Left lung (tissue), 10 donors: ENCODE measurements around the gene TMEM123. TPM values are rescaled to one million over a fixed set of nuclear protein-coding genes. Genes with fewer than 3 reads are reported as not detected.
A peak's percentile ranks its signal among the peaks of the same experiment; 100 is the strongest.

Experiments
- ATAC-seq: fragments of 200-7000 bp; cut with Tn5 transposase; one replicate; pipeline ENCODE4 v1.9.1; 2020; ENCODE audit warnings: moderate library complexity
- DNase-seq, 4 donors: peaks; one replicate each; pipeline ENCODE4 v3.0.0-alpha.2; 2013 to 2020
- H3K27ac ChIP-seq, 2 donors: fragments of 200-600 bp; sonication (generic) in 1 of 2; one replicate each; pipeline versions ENCODE4 v1.5.0 to v1.8.0; 2020 to 2021
- H3K27me3 ChIP-seq, 2 donors: fragments of 200-600 bp; sonication (generic) in 1 of 2; one replicate each; pipeline versions ENCODE4 v1.5.0 to v1.8.0; 2020 to 2021
- H3K36me3 ChIP-seq, 2 donors: fragments of 200-600 bp; sonication (generic) in 1 of 2; one replicate each; pipeline versions ENCODE4 v1.5.0 to v1.8.0; 2020 to 2021
- H3K4me1 ChIP-seq, 2 donors: fragments of 200-600 bp; one replicate each; pipeline ENCODE4 v1.8.0; 2021
- H3K4me3 ChIP-seq, 2 donors: fragments of 200-600 bp; sonication (generic) in 1 of 2; one replicate each; pipeline versions ENCODE4 v1.5.0 to v1.8.0; 2020 to 2021; ENCODE audit warnings: mild to moderate bottlenecking in 1 of 2
- H3K9me3 ChIP-seq, 2 donors: fragments of 200-600 bp; sonication (generic) in 1 of 2; one replicate each; pipeline versions ENCODE4 v1.5.0 to v1.8.0; 2020 to 2021
- intact Hi-C, 2 donors: fragments of 100-400 bp; cut with DNase I; formaldehyde crosslinking; loops; one replicate each; pipeline versions ENCODE4 v1.11.2 to v1.14.2; 2022
- polyA plus RNA-seq, 6 donors: library from polyadenylated mRNA; unstranded; fragments of 120-200 nt; gene quantifications; one replicate each; pipeline ENCODE4 v1.2.1, GENCODE V29; 2013; ENCODE audit not compliant: insufficient read length in 6 of 6
- total RNA-seq, 2 donors: library from RNA; stranded (reverse); fragmentation: NEBNext Ultra II Directional; extraction: Animal tissue kit (Norgen Biotek cat#: 25700); gene quantifications; one replicate each; pipeline ENCODE4 v1.2.1, GENCODE V29; 2021
- TF ChIP-seq, protein P1 (sequence below), 2 donors: fragments of 200-600 bp; sonication (generic) in 1 of 2; IDR thresholded peaks; one replicate each; pipeline versions ENCODE4 v1.5.0 to v1.8.0; 2021; ENCODE audit warnings: antibody characterized with exemption in 2 of 2
- donor health status: DM: no; HTN: yes; CAD: no.
- donor health status: DM: no; HTN: no; CAD: no.

Gene TMEM123
- total and polyA plus RNA-seq, 8 donors, result 127 to 351 (median 260) TPM

DNA sequence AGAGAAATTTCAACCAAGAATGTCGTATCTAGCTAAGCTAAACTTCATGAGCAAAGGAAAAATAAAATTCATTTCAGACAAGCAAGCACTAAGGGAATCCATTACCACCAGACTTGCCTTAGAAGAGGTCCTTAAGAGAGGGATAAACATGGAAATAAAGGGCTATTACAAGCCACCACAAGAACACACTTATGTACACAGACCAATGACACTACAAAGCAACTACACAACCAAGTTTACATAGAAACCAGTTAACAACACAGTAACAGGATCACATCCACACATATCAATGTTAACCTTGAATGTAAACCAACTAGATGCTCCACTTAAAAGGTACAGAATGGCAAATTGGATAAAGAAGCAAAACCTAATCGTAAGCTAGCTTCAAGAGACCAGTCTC is 38.0 kb downstream of the TMEM123 start:
- H3K9me3 ChIP-seq, result peaks cover 0 to 4% of the 10 kb centered on the region in 2 donors
- intact Hi-C loops, result no loop called here
- no peak overlapping the region for H3K4me3 ChIP-seq
- TF ChIP-seq, protein P1, sequence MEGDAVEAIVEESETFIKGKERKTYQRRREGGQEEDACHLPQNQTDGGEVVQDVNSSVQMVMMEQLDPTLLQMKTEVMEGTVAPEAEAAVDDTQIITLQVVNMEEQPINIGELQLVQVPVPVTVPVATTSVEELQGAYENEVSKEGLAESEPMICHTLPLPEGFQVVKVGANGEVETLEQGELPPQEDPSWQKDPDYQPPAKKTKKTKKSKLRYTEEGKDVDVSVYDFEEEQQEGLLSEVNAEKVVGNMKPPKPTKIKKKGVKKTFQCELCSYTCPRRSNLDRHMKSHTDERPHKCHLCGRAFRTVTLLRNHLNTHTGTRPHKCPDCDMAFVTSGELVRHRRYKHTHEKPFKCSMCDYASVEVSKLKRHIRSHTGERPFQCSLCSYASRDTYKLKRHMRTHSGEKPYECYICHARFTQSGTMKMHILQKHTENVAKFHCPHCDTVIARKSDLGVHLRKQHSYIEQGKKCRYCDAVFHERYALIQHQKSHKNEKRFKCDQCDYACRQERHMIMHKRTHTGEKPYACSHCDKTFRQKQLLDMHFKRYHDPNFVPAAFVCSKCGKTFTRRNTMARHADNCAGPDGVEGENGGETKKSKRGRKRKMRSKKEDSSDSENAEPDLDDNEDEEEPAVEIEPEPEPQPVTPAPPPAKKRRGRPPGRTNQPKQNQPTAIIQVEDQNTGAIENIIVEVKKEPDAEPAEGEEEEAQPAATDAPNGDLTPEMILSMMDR (IDR thresholded peaks at IDR 0.05), result no peak
- DNase-seq (no peak), ATAC-seq (peak; percentile 89)
- no peaks in the 10 kb centered on the region for H3K4me1 ChIP-seq
- no peaks in the 10 kb centered on the region for H3K27me3 ChIP-seq
- H3K36me3 ChIP-seq, result no peaks in the 10 kb centered on the region
- H3K27ac ChIP-seq, result no peak overlapping the region

DNA sequence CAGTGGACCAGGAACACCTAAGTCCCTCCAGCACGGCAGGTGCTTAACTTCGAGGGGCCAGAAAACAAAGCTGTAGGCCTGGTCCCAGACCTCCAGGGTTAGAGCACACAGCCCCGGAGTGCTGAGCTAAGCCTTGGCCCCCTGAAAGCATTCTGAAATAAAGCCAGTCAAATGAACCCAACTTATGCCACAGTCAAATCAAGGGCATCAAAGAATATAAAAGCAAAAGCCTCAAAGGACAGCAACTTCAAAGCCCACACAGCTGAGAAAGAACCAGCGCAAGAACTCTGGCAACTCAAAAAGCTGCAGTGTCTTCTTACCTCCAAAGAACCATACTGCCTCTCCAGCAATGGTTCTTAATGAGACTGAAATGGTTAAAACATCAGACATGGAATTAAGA is 39.1 kb downstream of the TMEM123 start:
- H3K4me1 ChIP-seq, result no peaks in the 10 kb centered on the region
- no peaks in the 10 kb centered on the region for H3K27me3 ChIP-seq
- H3K36me3 ChIP-seq, result no peaks in the 10 kb centered on the region
- H3K9me3 ChIP-seq, result peaks cover 0 to 2% of the 10 kb centered on the region in 2 donors
- H3K27ac ChIP-seq, result no peak overlapping the region
- DNase-seq (no peak), ATAC-seq (no peak)
- TF ChIP-seq, protein P1 (IDR thresholded peaks at IDR 0.05), result no peak
- H3K4me3 ChIP-seq, result no peak overlapping the region
- intact Hi-C loops, result no loop called here

DNA sequence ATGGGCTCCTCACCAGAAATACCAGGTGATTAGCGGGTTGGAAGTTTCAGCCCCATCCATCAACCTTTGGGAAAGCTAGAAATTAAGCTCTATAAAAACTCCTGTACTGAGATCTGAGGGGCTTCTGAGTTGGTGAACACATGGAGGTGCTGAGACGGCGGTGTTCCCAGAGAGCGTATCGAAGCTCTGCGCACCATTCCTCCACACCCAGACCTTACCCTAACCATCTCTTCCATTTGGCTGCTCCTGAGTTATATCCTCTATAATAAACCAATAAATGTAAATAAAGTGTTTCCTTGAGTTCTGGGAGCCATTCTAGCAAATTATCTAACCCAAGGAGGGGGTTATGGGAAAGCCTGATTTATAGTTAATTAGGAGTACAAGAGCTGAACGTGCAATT is 41.4 kb downstream of the TMEM123 start:
- H3K9me3 ChIP-seq, result no peaks in the 10 kb centered on the region
- H3K27ac ChIP-seq, result no peak overlapping the region
- H3K4me1 ChIP-seq, result peaks cover 0 to 7% of the 10 kb centered on the region in 2 donors
- no peak for ATAC-seq
- no peaks in the 10 kb centered on the region for H3K36me3 ChIP-seq
- no peak for DNase-seq
- H3K4me3 ChIP-seq, result no peak overlapping the region
- intact Hi-C loops, result no loop called here
- no peaks in the 10 kb centered on the region for H3K27me3 ChIP-seq
- TF ChIP-seq, protein P1 (IDR thresholded peaks at IDR 0.05), result no peak

DNA sequence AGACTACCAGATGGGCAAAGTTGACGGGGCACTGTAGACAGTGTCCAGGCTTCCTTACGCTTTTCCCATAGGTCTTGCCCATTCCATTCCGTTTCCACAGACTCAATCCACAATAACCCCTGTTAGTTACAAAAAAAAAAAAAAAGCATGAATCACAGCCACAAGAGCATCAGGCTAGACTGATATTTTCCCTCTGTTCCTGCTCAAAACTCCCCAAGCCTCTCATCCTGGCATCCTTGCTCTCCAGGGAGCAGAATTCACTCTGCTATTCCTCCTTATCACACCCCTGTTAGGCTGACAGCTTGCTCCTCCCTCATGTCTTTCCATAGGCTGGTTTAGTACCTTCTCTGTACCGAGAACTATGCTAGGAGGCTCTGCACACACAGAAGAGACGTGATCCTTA is 42.2 kb downstream of the TMEM123 start:
- Histone ChIP-seq H3K27ac (no peak overlapping the region), H3K36me3 (no peaks in the 10 kb centered on the region), H3K4me3 (no peak overlapping the region), H3K27me3 (no peaks in the 10 kb centered on the region), H3K9me3 (no peaks in the 10 kb centered on the region), H3K4me1 (peaks cover 0 to 10% of the 10 kb centered on the region in 2 donors)
- TF ChIP-seq, protein P1 (IDR thresholded peaks at IDR 0.05), result no peak
- ATAC-seq, result peak; percentile 29
- intact Hi-C loops, result no loop called here
- DNase-seq, result peak in 1 of 4 donors; percentile 12

DNA sequence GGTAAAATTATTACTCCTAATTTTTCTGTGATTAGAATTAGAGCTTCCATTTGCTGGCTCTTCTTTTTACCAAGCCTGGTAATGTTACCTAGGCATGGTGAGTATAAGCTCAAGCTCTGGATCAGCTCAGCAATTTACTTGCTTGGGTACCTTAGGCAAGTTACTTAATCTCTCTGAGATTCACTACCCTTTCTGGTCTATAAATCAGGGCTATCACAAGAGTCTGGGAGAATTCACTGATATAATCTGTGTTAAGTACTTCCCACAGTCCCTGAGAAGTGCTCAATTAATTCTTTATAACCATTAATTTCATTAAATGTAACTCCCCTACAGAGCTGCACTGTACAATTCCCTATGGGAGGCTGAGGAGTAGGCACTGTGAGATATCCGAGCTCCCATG is 44.2 kb downstream of the TMEM123 start:
- Histone ChIP-seq H3K27ac (no peak overlapping the region), H3K4me3 (no peak overlapping the region), H3K4me1 (peaks cover 0 to 10% of the 10 kb centered on the region in 2 donors), H3K9me3 (no peaks in the 10 kb centered on the region), H3K36me3 (peaks cover 0 to 5% of the 10 kb centered on the region in 2 donors), H3K27me3 (no peaks in the 10 kb centered on the region)
- intact Hi-C loops, result no loop called here
- TF ChIP-seq, protein P1 (IDR thresholded peaks at IDR 0.05), result no peak
- DNase-seq, result no peak
- ATAC-seq, result no peak
